Lung microvascular endothelial cell (primary cell): ENCODE results near the gene TRMT2A. TPM values are rescaled to one million over a fixed set of nuclear protein-coding genes. Genes with fewer than 3 reads are reported as not detected.

Source experiments
- DNase-seq, 2 donors: peaks; one replicate each; pipeline versions ENCODE4 v3.0.0 to v3.0.0-alpha.2; 2010; ENCODE audit warnings: low read depth in 2 of 2
- total RNA-seq: library from RNA; depleted of rRNA; stranded (reverse); fragments of >200 nt; gene quantifications from 2 replicates; pipeline ENCODE4 v1.2.1, GENCODE V29; 2014

The TRMT2A gene
- total RNA-seq, 1 donor from 2014 or later: 31.0 TPM

- no peak for DNase-seq
Observed at GRCh38 chr22:20106205-20106848, 10.7 kb downstream of the TRMT2A start.

GRCh38 chr22:20105456-20106204 is 11.4 kb downstream of the TRMT2A start:
- no peak for DNase-seq

GRCh38 chr22:20102203-20102780 is 14.7 kb downstream of the TRMT2A start:
- DNase-seq: no peak

- no peak for DNase-seq
Observed at GRCh38 chr22:20101638-20102037, 15.4 kb downstream of the TRMT2A start.

- DNase-seq: no peak
Observed at GRCh38 chr22:20099099-20099711, 17.8 kb downstream of the TRMT2A start.

- no peak for DNase-seq
Observed at GRCh38 chr22:20096574-20097420, 20.2 kb downstream of the TRMT2A start.

GRCh38 chr22:20095521-20095920 is 21.5 kb downstream of the TRMT2A start:
- DNase-seq: no peak

- no peak for DNase-seq
Observed at GRCh38 chr22:20094197-20094807, 22.7 kb downstream of the TRMT2A start.

GRCh38 chr22:20093418-20094196 is 23.4 kb downstream of the TRMT2A start:
- DNase-seq: no peak

GRCh38 chr22:20092477-20092854 is 24.6 kb downstream of the TRMT2A start:
- no peak for DNase-seq

GRCh38 chr22:20091690-20092476 is 25.1 kb downstream of the TRMT2A start:
- DNase-seq: no peak

GRCh38 chr22:20090730-20091240 is 26.2 kb downstream of the TRMT2A start:
- no peak for DNase-seq

GRCh38 chr22:20089977-20090729 is 26.9 kb downstream of the TRMT2A start:
- DNase-seq: peak in 1 of 2 donors; percentile 28

GRCh38 chr22:20089226-20089976 is 27.6 kb downstream of the TRMT2A start:
- no peak for DNase-seq

GRCh38 chr22:20088263-20088648 is 28.8 kb downstream of the TRMT2A start:
- DNase-seq: no peak

GRCh38 chr22:20087319-20088262 is 29.4 kb downstream of the TRMT2A start:
- no peak for DNase-seq

- no peak for DNase-seq
Observed at GRCh38 chr22:20086763-20087162, 30.3 kb downstream of the TRMT2A start.
